Type B pancreatic cell (in vitro differentiated cells): ENCODE results near the gene DNAH10. TPM values are rescaled to one million over a fixed set of nuclear protein-coding genes. Genes with fewer than 3 reads are reported as not detected.

Experiments used
- DNase-seq: peaks from one replicate; pipeline ENCODE4 v3.0.0; 2021; ENCODE audit warnings: mixed read lengths; ENCODE audit not compliant: unreplicated experiment; ENCODE audit errors: extremely low spot score
- H3K27ac Mint-ChIP-seq: 2 replicates; pipeline ENCODE4 v1.8.0; 2021; ENCODE audit warnings: mild to moderate bottlenecking, mixed read lengths
- H3K27me3 Mint-ChIP-seq: 2 replicates; pipeline ENCODE4 v1.8.0; 2021; ENCODE audit warnings: mixed read lengths
- H3K36me3 Mint-ChIP-seq: 2 replicates; pipeline ENCODE4 v1.8.0; 2021; ENCODE audit warnings: mixed read lengths
- H3K4me1 Mint-ChIP-seq: one replicate; pipeline ENCODE4 v1.8.0; 2021; ENCODE audit warnings: mixed read lengths; ENCODE audit not compliant: unreplicated experiment
- H3K4me3 Mint-ChIP-seq: 2 replicates; pipeline ENCODE4 v1.8.0; 2021; ENCODE audit warnings: mild to moderate bottlenecking, mixed read lengths
- H3K9me3 Mint-ChIP-seq: 2 replicates; pipeline ENCODE4 v1.8.0; 2021; ENCODE audit warnings: mixed read lengths
- long read RNA-seq: library from polyadenylated mRNA; unstranded; transcript quantifications from one replicate; pipeline ENCODE4 v2.0.0, GENCODE V29; 2020
- total RNA-seq: library from RNA; stranded (reverse); gene quantifications from 2 replicates; pipeline ENCODE4 v1.2.1, GENCODE V29; 2021; ENCODE audit warnings: low replicate concordance
- TF ChIP-seq, protein P1 (sequence below): fragments of 200-600 bp; sonication (generic); conservative IDR thresholded peaks from 2 replicates; pipeline ENCODE4 v1.5.0; 2021; ENCODE audit warnings: antibody characterized with exemption, mild to moderate bottlenecking

The DNAH10 gene, protein sequence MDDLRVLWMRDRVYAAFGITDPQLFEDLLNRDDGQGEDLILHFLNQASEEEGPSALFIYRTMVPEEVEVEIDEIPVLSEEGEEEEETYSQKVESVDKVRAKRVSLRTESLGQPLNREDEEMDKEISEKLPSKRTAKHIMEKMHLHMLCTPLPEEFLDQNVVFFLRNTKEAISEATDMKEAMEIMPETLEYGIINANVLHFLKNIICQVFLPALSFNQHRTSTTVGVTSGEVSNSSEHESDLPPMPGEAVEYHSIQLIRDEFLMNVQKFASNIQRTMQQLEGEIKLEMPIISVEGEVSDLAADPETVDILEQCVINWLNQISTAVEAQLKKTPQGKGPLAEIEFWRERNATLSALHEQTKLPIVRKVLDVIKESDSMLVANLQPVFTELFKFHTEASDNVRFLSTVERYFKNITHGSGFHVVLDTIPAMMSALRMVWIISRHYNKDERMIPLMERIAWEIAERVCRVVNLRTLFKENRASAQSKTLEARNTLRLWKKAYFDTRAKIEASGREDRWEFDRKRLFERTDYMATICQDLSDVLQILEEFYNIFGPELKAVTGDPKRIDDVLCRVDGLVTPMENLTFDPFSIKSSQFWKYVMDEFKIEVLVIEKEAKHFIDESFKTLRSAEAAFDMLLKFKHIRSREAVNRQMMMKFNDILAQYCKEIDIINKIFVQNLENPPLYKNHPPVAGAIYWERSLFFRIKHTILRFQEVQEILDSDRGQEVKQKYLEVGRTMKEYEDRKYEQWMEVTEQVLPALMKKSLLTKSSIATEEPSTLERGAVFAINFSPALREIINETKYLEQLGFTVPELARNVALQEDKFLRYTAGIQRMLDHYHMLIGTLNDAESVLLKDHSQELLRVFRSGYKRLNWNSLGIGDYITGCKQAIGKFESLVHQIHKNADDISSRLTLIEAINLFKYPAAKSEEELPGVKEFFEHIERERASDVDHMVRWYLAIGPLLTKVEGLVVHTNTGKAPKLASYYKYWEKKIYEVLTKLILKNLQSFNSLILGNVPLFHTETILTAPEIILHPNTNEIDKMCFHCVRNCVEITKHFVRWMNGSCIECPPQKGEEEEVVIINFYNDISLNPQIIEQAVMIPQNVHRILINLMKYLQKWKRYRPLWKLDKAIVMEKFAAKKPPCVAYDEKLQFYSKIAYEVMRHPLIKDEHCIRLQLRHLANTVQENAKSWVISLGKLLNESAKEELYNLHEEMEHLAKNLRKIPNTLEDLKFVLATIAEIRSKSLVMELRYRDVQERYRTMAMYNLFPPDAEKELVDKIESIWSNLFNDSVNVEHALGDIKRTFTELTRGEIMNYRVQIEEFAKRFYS (N-terminal part only)
- total RNA-seq = 0.29 and 0.56 TPM in 2 replicates
- long read RNA-seq, partial matches to known transcripts = 1 of 1 reads
- long read RNA-seq, other reads (novel, unspliced or antisense) = 0 of 1 reads

DNA sequence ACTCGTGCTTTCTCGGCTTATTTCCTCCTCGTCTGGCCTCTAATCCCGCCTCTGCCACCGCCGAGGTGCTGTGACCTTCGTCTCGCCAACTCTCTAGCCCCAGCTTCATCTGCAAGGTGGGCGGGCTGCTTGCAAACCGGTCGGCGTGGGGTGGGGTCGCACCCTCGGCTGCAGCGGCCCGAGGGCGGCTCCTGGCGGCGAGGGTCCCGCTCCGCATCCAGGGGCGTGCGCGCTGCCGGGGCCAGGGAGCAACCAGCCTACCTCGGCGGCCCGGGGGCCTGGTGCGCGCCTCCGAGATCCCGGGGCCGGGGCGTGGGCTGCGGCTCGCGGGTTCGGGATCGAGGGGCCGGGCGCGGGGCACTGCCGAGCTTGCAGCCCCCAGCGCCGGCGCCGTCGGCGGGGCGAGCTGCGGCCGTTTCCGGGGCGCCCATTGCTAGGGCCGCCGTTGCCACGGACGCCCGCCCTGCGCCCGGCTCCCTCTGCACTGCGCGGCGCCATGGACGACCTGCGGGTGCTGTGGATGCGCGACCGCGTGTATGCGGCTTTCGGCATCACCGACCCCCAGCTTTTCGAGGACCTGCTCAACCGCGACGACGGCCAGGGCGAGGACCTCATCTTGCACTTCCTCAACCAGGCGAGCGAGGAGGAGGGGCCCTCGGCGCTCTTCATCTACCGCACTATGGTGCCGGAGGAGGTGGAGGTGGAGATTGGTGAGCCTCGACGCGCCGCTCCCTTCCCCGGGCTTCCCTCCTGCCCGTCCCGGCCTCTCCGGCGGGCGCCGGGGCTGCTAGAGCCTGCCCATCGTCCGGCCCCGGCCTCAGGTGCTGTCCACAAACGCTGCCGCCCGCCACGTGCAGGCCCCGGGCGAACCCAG, at the start of gene DNAH10:
Gene DNAH10, plus strand, starts transcription at position 461 of the 874 bp plus-strand sequence. Its CDS starts 36 bp downstream, at position 497.
- peak; percentile 76 for DNase-seq
- peaks cover 6% of the 10 kb centered on the region for H3K4me1 Mint-ChIP-seq
- peaks cover 3% of the 10 kb centered on the region for H3K36me3 Mint-ChIP-seq
- peaks cover 21% of the 10 kb centered on the region for H3K27me3 Mint-ChIP-seq
- H3K4me3 Mint-ChIP-seq = peak within 1 kb of the TSS; percentile 84
- TF ChIP-seq, protein P1, sequence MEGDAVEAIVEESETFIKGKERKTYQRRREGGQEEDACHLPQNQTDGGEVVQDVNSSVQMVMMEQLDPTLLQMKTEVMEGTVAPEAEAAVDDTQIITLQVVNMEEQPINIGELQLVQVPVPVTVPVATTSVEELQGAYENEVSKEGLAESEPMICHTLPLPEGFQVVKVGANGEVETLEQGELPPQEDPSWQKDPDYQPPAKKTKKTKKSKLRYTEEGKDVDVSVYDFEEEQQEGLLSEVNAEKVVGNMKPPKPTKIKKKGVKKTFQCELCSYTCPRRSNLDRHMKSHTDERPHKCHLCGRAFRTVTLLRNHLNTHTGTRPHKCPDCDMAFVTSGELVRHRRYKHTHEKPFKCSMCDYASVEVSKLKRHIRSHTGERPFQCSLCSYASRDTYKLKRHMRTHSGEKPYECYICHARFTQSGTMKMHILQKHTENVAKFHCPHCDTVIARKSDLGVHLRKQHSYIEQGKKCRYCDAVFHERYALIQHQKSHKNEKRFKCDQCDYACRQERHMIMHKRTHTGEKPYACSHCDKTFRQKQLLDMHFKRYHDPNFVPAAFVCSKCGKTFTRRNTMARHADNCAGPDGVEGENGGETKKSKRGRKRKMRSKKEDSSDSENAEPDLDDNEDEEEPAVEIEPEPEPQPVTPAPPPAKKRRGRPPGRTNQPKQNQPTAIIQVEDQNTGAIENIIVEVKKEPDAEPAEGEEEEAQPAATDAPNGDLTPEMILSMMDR = peak; percentile 78
- H3K9me3 Mint-ChIP-seq = no peaks in the 10 kb centered on the region
- H3K27ac Mint-ChIP-seq = no peak within 1 kb of the TSS

DNA sequence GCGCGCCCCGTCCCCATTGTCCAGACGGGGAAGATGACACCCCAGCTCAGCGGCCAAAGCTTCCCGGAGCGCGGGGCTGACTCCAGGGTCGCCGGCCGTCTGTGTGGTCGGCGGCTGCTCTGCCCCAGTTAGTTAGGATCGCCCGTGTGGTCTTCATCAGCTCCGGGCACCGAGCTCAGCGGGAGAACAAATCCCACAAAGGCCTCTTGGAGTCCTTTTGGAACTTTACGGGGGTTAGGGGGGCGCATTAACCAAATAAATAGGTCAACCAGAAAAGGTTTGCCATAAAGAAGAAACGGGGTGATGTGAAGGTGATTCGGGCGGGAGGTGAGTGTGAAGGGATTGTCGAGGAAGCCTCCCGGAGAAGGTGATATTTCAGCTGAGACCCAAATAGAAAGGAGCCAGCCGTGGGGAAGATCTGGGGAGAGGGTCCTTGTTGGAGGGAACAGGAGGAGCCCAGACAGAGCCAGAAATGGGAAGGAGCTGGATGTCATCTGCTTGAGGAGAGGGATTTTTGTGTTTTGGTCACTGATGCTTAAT, 49.3 kb upstream of the DNAH10 start:
- H3K36me3 Mint-ChIP-seq = peaks cover 4% of the 10 kb centered on the region
- H3K27me3 Mint-ChIP-seq = no peaks in the 10 kb centered on the region
- no peaks in the 10 kb centered on the region for H3K9me3 Mint-ChIP-seq
- TF ChIP-seq, protein P1 = no peak
- peak overlapping the region; percentile 65 for H3K27ac Mint-ChIP-seq
- H3K4me1 Mint-ChIP-seq = peaks cover 21% of the 10 kb centered on the region
- H3K4me3 Mint-ChIP-seq = peak overlapping the region; percentile 96
- DNase-seq = no peak

DNA sequence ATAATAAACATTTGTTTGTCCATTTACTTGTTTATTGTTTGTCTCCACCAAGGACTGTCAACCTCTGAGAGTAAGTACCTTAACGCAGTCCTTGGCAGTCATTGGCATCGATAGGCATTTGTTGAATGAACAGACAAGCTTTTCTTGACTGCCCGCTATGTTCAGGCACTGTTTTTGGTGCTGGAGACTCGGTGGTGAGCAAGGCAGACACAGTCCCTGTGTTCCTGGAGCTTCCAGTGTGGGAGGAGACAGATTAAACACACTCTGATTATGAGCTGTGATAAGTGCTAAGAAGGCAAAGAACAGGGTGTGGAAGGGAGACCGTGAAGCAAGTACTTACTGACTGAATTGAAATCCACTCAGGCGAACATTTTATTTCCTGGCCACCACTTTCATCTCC, 48.7 kb upstream of the DNAH10 start:
- DNase-seq = no peak
- Mint-ChIP-seq H3K27ac (peak overlapping the region; percentile 65), H3K9me3 (no peaks in the 10 kb centered on the region), H3K4me3 (peak overlapping the region; percentile 96), H3K36me3 (peaks cover 4% of the 10 kb centered on the region), H3K27me3 (no peaks in the 10 kb centered on the region), H3K4me1 (peaks cover 21% of the 10 kb centered on the region)
- TF ChIP-seq, protein P1 = no peak

DNA sequence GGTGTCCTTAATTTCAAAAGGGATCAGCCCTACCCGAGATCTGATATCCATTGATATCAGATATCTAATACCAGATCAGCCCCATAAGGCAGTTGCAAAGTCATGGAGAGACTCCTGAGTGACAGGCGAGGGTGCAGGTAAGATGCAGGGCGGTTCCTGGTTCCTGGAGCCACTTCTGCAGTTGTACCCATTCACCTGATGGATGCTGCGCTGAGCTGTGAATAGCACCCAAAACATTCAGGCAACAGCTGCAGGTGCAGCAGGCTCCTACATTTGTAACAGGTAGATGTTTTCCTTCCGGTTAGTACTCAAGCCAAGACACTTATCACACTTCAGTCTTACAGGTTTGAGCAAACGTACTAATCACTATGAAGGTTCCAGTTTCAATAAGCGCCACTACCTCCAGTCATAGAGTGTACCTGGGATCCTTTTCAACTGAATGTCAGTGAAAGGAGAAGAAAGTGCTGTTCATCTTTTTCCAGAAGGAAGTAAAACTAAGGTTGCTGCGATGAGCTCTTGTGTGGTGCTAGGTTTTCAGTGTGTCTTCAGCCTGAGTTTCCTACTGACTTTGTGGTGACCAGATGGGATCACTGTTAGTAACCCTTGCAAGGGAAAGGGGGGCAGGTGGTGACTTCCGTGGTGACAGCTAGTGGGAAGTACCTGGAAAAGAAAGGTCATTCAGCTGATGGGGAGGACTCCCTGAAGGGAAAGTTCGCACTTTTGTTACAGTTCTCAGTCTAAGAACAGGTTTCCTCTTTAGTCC, 48.1 kb upstream of the DNAH10 start:
- Mint-ChIP-seq H3K36me3 (peaks cover 4% of the 10 kb centered on the region), H3K4me3 (peak overlapping the region; percentile 96), H3K4me1 (peaks cover 21% of the 10 kb centered on the region), H3K27ac (peak overlapping the region; percentile 65), H3K9me3 (no peaks in the 10 kb centered on the region), H3K27me3 (no peaks in the 10 kb centered on the region)
- TF ChIP-seq, protein P1 = no peak
- no peak for DNase-seq
